ENCODE measurements around the gene PLPP1. TPM values are rescaled to one million over a fixed set of nuclear protein-coding genes. Genes with fewer than 3 reads are reported as not detected.

Gene PLPP1
- total RNA-seq, 1 donor from 2014 or later: 31.8 TPM

GRCh38 chr5:55521881-55522280, 12.9 kb downstream of the PLPP1 start:
- Mint-ChIP-seq H3K4me3 (no peak overlapping the region), H3K4me1 (peaks cover 9% of the 10 kb centered on the region), H3K36me3 (no peaks in the 10 kb centered on the region), H3K27me3 (ENCODE audit: low read depth) (no peaks in the 10 kb centered on the region), H3K27ac (no peak overlapping the region), H3K9me3 (no peaks in the 10 kb centered on the region)
- no peak for DNase-seq (ENCODE audit: low spot score in 2 of 2, unreplicated experiment in 2 of 2)
- TF ChIP-seq, protein P1, sequence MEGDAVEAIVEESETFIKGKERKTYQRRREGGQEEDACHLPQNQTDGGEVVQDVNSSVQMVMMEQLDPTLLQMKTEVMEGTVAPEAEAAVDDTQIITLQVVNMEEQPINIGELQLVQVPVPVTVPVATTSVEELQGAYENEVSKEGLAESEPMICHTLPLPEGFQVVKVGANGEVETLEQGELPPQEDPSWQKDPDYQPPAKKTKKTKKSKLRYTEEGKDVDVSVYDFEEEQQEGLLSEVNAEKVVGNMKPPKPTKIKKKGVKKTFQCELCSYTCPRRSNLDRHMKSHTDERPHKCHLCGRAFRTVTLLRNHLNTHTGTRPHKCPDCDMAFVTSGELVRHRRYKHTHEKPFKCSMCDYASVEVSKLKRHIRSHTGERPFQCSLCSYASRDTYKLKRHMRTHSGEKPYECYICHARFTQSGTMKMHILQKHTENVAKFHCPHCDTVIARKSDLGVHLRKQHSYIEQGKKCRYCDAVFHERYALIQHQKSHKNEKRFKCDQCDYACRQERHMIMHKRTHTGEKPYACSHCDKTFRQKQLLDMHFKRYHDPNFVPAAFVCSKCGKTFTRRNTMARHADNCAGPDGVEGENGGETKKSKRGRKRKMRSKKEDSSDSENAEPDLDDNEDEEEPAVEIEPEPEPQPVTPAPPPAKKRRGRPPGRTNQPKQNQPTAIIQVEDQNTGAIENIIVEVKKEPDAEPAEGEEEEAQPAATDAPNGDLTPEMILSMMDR (IDR thresholded peaks at IDR 0.05; ENCODE audit: unreplicated experiment): no peak

- peaks cover 9% of the 10 kb centered on the region for H3K4me1 Mint-ChIP-seq
- no peak for DNase-seq (ENCODE audit: low spot score in 2 of 2, unreplicated experiment in 2 of 2)
- no peak overlapping the region for H3K4me3 Mint-ChIP-seq
- peaks cover 7% of the 10 kb centered on the region for H3K36me3 Mint-ChIP-seq
- TF ChIP-seq, protein P1 (IDR thresholded peaks at IDR 0.05; ENCODE audit: unreplicated experiment): no peak
- peaks cover 10% of the 10 kb centered on the region for H3K9me3 Mint-ChIP-seq
- H3K27me3 Mint-ChIP-seq (ENCODE audit: low read depth): no peaks in the 10 kb centered on the region
- no peak overlapping the region for H3K27ac Mint-ChIP-seq
These were observed 14.5 kb downstream of the PLPP1 start for GRCh38 chr5:55520117-55520839.

GRCh38 chr5:55518831-55519390, 15.9 kb downstream of the PLPP1 start:
- peaks cover 14% of the 10 kb centered on the region for H3K4me1 Mint-ChIP-seq
- peak overlapping the region; percentile 18 for H3K27ac Mint-ChIP-seq
- H3K27me3 Mint-ChIP-seq (ENCODE audit: low read depth): no peaks in the 10 kb centered on the region

GRCh38 chr5:55517804-55518203, 17.0 kb downstream of the PLPP1 start:
- peaks cover 14% of the 10 kb centered on the region for H3K4me1 Mint-ChIP-seq
- no peak overlapping the region for H3K4me3 Mint-ChIP-seq
- no peak for DNase-seq (ENCODE audit: low spot score in 2 of 2, unreplicated experiment in 2 of 2)
- TF ChIP-seq, protein P1 (IDR thresholded peaks at IDR 0.05; ENCODE audit: unreplicated experiment): no peak
- H3K27ac Mint-ChIP-seq: no peak overlapping the region
- H3K9me3 Mint-ChIP-seq: peaks cover 19% of the 10 kb centered on the region
- H3K27me3 Mint-ChIP-seq (ENCODE audit: low read depth): no peaks in the 10 kb centered on the region
- peaks cover 10% of the 10 kb centered on the region for H3K36me3 Mint-ChIP-seq

More at GRCh38 chr5:55518831-55519390, 15.9 kb downstream of the PLPP1 start:
- TF ChIP-seq, protein P1 (IDR thresholded peaks at IDR 0.05; ENCODE audit: unreplicated experiment): no peak
- Mint-ChIP-seq H3K9me3 (peaks cover 19% of the 10 kb centered on the region), H3K36me3 (peaks cover 10% of the 10 kb centered on the region), H3K4me3 (no peak overlapping the region)
- no peak for DNase-seq (ENCODE audit: low spot score in 2 of 2, unreplicated experiment in 2 of 2)

GRCh38 chr5:55511010-55511409, 23.8 kb downstream of the PLPP1 start:
- no peak overlapping the region for H3K27ac Mint-ChIP-seq
- peaks cover 16% of the 10 kb centered on the region for H3K9me3 Mint-ChIP-seq
- H3K36me3 Mint-ChIP-seq: peaks cover 10% of the 10 kb centered on the region
- TF ChIP-seq, protein P1 (IDR thresholded peaks at IDR 0.05; ENCODE audit: unreplicated experiment): no peak
- H3K4me3 Mint-ChIP-seq: no peak overlapping the region
- no peak for DNase-seq (ENCODE audit: low spot score in 2 of 2, unreplicated experiment in 2 of 2)
- H3K4me1 Mint-ChIP-seq: peaks cover 42% of the 10 kb centered on the region
- no peaks in the 10 kb centered on the region for H3K27me3 Mint-ChIP-seq (ENCODE audit: low read depth)
